ENCODE measurements around the gene S100A14.

DNA sequence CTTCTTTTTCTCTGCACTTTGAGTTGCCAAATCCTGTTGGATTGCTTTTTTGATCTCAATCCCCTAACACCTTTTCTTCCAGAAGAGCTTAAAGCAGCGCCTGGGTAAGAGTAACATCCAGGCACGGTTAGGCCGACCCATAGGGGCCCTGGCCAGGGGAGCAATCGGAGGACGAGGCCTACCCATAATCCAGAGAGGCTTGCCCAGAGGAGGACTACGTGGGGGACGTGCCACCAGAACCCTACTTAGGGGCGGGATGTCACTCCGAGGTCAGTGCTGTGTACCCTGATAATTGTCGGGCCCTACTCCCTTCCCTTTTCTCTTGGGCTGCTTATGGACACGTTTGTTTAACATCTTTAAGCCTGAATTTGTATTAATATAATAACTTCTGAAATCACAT is 26.0 kb upstream of the S100A14 start:
- TF ChIP-seq EZH2 (IDR thresholded peaks at IDR 0.05; ENCODE audit: insufficient read depth, poor library complexity, severe bottlenecking): no peak
- TF ChIP-seq EZH2phosphoT487 (IDR thresholded peaks at IDR 0.05; ENCODE audit: insufficient read depth, low read depth): no peak

Data from GM23248 (cell line).